Measurements from ENCODE around the gene TMEM270.

DNA sequence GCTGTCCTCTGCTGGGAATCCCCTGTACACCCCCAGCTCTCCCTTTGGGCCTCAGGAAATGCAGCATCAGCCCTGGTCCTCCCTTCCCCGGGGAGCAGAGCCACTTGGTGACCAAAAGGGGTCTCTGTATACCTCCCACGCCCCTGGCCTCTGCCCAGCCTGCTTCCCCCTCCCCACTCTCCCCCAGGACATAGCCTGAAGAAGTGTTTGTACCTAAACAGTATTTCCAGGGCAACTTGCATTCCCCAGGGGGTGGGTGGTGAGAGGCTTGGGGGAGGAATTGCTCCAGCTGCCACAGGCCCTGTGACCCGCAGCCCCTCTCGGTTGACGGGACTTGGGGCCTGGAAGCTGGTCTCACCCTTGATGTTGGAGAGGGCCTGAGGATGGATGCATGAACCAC is 39.3 kb downstream of the TMEM270 start:
- no peak for TF ChIP-seq POLR2A (IDR thresholded peaks at IDR 0.05; ENCODE audit: low read length)
- TF ChIP-seq GATA1 (IDR thresholded peaks at IDR 0.05; ENCODE audit: low read depth, low read length), result no peak

Measured in erythroblast (primary cell).